Subcutaneous abdominal adipose tissue (tissue), 5 donors: ENCODE measurements around the gene CEACAM6.

ENCODE experiments used
- H3K27ac ChIP-seq: one replicate; pipeline ENCODE4 v1.7.0; 2013; ENCODE audit warnings: low read depth, mild to moderate bottlenecking, inconsistent platforms, low read length, moderate library complexity
- H3K27me3 ChIP-seq, 5 donors: one replicate each; pipeline ENCODE4 v1.7.0; 2013; ENCODE audit warnings: low read length in 5 of 5, inconsistent platforms in 1 of 5; ENCODE audit not compliant: control insufficient read depth in 5 of 5, insufficient read depth in 4 of 5
- H3K36me3 ChIP-seq, 5 donors: one replicate each; pipeline ENCODE4 v1.7.0; 2013; ENCODE audit warnings: low read length in 5 of 5; ENCODE audit not compliant: control insufficient read depth in 5 of 5, insufficient read depth in 5 of 5
- H3K4me1 ChIP-seq, 5 donors: one replicate each; pipeline ENCODE4 v1.7.0; 2013; ENCODE audit warnings: low read length in 5 of 5, mild to moderate bottlenecking in 3 of 5, moderate library complexity in 1 of 5; ENCODE audit not compliant: control insufficient read depth in 5 of 5, insufficient read depth in 5 of 5
- H3K4me3 ChIP-seq, 5 donors: one replicate each; pipeline ENCODE4 v1.7.0; 2013; ENCODE audit warnings: low read length in 5 of 5, low read depth in 1 of 5
- H3K9ac ChIP-seq, 5 donors: one replicate each; pipeline ENCODE4 v1.7.0; 2013; ENCODE audit warnings: low read length in 5 of 5, mild to moderate bottlenecking in 4 of 5, moderate library complexity in 3 of 5
- H3K9me3 ChIP-seq, 5 donors: one replicate each; pipeline ENCODE4 v1.7.0; 2013; ENCODE audit warnings: low read length in 5 of 5; ENCODE audit not compliant: control insufficient read depth in 5 of 5
- donor health status: healthy.
- donor health status: healthy.
- donor health status: healthy.
- donor health status: healthy.
- donor health status: healthy.

The CEACAM6 gene

DNA sequence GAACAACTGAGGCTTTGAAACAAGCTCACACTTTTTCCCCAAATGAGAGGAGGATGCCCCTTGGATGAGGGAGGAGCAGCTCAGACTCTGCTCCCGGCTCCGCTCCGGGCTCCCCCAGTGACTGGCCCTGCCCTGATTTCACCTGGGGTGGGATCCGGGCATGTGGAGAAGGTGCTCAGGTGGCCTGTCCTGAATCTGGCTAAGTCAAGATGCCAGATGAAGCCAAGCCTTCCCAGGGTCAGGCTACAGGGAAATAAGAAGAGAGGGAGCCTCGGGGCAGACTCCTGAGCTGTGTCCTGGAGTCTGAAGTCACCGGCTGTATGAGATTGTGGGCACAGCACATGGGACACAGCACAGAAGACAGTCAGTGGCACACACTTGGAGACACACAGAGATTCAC is 36.6 kb upstream of the CEACAM6 start:
- Histone ChIP-seq H3K27ac (no peak overlapping the region), H3K9ac (no peak overlapping the region), H3K36me3 (no peaks in the 10 kb centered on the region), H3K9me3 (no peaks in the 10 kb centered on the region), H3K27me3 (peaks cover 10 to 31% (median 23%) of the 10 kb centered on the region in 5 donors), H3K4me3 (no peak overlapping the region), H3K4me1 (no peaks in the 10 kb centered on the region)

- Histone ChIP-seq H3K27me3 (peaks cover 7 to 31% (median 17%) of the 10 kb centered on the region in 5 donors), H3K4me3 (no peak overlapping the region), H3K9me3 (no peaks in the 10 kb centered on the region), H3K36me3 (no peaks in the 10 kb centered on the region), H3K27ac (no peak overlapping the region), H3K9ac (no peak overlapping the region), H3K4me1 (no peaks in the 10 kb centered on the region)
These were observed 35.2 kb upstream of the CEACAM6 start for GRCh38 chr19:41720103-41720502.

GRCh38 chr19:41726493-41726892 is 28.8 kb upstream of the CEACAM6 start:
- Histone ChIP-seq H3K4me1 (no peaks in the 10 kb centered on the region), H3K27me3 (peaks cover 3 to 13% (median 8%) of the 10 kb centered on the region in 5 donors), H3K27ac (no peak overlapping the region), H3K4me3 (no peak overlapping the region), H3K9ac (no peak overlapping the region), H3K9me3 (no peaks in the 10 kb centered on the region), H3K36me3 (no peaks in the 10 kb centered on the region)

DNA sequence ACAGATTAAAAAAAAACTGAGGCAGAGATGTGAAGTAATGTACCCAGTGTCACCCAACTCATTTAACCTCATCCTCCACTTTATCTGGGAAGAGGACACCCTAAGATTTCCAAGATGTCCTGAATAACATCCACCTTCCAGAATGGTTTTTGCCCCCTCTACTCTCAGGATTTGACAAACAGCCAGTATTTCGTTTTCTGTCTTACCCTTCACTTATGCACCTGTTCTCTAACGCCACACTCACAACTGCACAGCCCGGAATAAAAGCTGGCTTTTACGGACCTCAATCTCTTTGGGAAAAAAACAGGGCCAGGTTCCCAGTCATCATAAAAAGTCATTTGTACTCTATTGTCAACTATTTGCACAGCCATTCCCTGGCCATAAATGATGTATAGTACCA is 21.2 kb upstream of the CEACAM6 start:
- Histone ChIP-seq H3K9ac (no peak overlapping the region), H3K36me3 (no peaks in the 10 kb centered on the region), H3K4me1 (no peaks in the 10 kb centered on the region), H3K27ac (no peak overlapping the region), H3K9me3 (no peaks in the 10 kb centered on the region), H3K4me3 (no peak overlapping the region), H3K27me3 (peaks cover 0 to 7% (median 3%) of the 10 kb centered on the region in 5 donors)

GRCh38 chr19:41734585-41734984 is 20.7 kb upstream of the CEACAM6 start:
- no peaks in the 10 kb centered on the region for H3K4me1 ChIP-seq

GRCh38 chr19:41735071-41735600 is 20.2 kb upstream of the CEACAM6 start:
- H3K27me3 ChIP-seq = peaks cover 0 to 7% (median 3%) of the 10 kb centered on the region in 5 donors
- no peaks in the 10 kb centered on the region for H3K4me1 ChIP-seq
- H3K4me3 ChIP-seq = no peak overlapping the region
- H3K27ac ChIP-seq = no peak overlapping the region
- no peak overlapping the region for H3K9ac ChIP-seq
- no peaks in the 10 kb centered on the region for H3K36me3 ChIP-seq
- H3K9me3 ChIP-seq = no peaks in the 10 kb centered on the region

More at GRCh38 chr19:41734585-41734984, 20.7 kb upstream of the CEACAM6 start:
- no peak overlapping the region for H3K27ac ChIP-seq
- no peak overlapping the region for H3K4me3 ChIP-seq
- H3K9ac ChIP-seq = no peak overlapping the region
- peaks cover 0 to 7% (median 3%) of the 10 kb centered on the region in 5 donors for H3K27me3 ChIP-seq
- H3K36me3 ChIP-seq = no peaks in the 10 kb centered on the region
- no peaks in the 10 kb centered on the region for H3K9me3 ChIP-seq

DNA sequence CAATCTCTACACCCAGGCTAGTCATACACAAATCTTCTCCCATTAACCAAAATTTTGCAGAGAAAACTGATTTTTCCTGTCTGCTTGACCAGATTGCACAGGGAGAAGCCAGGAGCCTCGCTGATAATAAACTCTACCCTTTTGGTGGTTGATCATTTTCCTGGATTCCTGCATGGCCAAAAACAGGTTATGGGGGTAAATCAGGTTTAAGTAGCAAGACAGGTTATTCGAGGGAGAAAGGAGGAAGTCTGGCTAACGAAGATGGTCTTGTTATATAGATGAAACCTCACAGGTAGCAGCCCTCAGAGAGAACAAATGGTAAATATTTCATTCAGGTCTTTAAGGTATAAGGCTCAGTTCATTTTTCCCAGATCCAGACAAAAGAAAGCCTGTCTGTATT is 16.0 kb upstream of the CEACAM6 start:
- Histone ChIP-seq H3K4me1 (no peaks in the 10 kb centered on the region), H3K36me3 (no peaks in the 10 kb centered on the region), H3K27ac (no peak overlapping the region), H3K27me3 (peaks cover 0 to 3% (median 2%) of the 10 kb centered on the region in 5 donors), H3K9ac (no peak overlapping the region), H3K9me3 (no peaks in the 10 kb centered on the region), H3K4me3 (no peak overlapping the region)

DNA sequence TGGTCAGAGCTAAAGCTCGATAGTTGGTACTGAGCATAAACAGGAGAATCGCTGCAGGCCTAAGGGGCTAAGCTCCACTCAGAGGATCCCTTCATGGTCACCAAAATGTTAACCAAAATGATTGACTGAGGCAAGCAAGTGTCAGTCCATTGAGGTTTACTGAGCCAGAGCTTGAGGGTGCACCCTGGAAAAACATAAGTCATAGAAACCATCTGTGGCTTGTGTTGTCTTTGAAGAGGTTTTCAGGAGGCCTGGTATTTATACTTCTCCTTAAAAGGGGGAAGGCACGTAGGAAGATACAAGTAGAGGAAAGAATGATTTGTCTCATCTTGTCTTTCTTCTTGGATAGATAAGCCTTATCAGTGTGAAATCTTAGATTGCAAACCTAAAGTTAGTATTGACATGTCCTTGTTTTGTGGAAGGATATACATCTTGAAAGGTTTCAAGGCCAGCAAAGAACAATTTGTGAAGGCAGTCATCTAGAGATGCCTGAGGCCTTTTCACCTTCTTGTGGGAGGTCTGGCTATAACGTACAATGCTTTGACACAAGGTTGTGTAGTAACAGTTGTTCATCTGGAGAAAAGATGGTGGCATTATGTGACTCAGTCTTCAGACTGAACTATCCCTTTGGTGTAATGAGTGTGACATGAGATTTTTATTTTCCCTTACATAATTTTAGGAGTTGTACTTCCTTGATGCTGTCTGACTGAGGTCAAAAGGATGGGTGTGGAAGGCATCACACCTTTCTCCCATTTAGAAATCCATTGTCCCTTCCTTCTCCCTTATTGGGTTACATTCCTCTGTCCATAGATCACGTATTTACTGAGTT is 14.7 kb upstream of the CEACAM6 start:
- no peak overlapping the region for H3K4me3 ChIP-seq
- H3K27ac ChIP-seq = no peak overlapping the region
- no peaks in the 10 kb centered on the region for H3K4me1 ChIP-seq
- no peak overlapping the region for H3K9ac ChIP-seq
- H3K27me3 ChIP-seq = peaks cover 0 to 7% (median 6%) of the 10 kb centered on the region in 5 donors
- no peaks in the 10 kb centered on the region for H3K36me3 ChIP-seq
- H3K9me3 ChIP-seq = no peaks in the 10 kb centered on the region

GRCh38 chr19:41741244-41741554 is 14.1 kb upstream of the CEACAM6 start:
- Histone ChIP-seq H3K9ac (no peak overlapping the region), H3K36me3 (no peaks in the 10 kb centered on the region), H3K27ac (no peak overlapping the region), H3K9me3 (no peaks in the 10 kb centered on the region), H3K4me3 (no peak overlapping the region), H3K27me3 (peaks cover 0 to 13% (median 6%) of the 10 kb centered on the region in 5 donors), H3K4me1 (no peaks in the 10 kb centered on the region)

DNA sequence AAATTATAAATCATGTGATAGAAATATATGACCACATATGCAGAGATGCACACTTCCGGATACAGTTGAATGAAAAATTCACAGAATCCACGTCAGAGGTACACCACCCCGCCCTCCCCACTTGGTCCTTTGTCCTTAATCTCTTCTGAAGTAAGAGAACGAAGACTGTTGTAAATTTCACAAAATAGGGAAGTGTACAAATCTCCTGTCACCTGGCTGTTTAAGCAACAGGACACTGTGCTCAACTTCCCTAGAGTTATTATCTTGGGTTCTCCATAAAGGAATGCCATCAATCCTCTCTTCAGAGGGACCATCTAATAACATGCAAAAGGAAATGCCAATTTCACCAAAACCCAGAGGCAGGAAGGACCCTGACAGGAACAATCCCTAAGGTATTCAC is 10.5 kb upstream of the CEACAM6 start:
- no peak overlapping the region for H3K27ac ChIP-seq
- no peaks in the 10 kb centered on the region for H3K36me3 ChIP-seq
- no peak overlapping the region for H3K4me3 ChIP-seq
- H3K27me3 ChIP-seq = peaks cover 7 to 26% (median 8%) of the 10 kb centered on the region in 5 donors
- no peak overlapping the region for H3K9ac ChIP-seq
- no peaks in the 10 kb centered on the region for H3K4me1 ChIP-seq
- H3K9me3 ChIP-seq = no peaks in the 10 kb centered on the region
